ENCODE measurements around the gene CCDC144A.
"Not testable (repeated sequence)": the region's sequence is repeated elsewhere in the genome, so short reads cannot be mapped to it uniquely, and the experiment has no call there.

Gene CCDC144A

DNA sequence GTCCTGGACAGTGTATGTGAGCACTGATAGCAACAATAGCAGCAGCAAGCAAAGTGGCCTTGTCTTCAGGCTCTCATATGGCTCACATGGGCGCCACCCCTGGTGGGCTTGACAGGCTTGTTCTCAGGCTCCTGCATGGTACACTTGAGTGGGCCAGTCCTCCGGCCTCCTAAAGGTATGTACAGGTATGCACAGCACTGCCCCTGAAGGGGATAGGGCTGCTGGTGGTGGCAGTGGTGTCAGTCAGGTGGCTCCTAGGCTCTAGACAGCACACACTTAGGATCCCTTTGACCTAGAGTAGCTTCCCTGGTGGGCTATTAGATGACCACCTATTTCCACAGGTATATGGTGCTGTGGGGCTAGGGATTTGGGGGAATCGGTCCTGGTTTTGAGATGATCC is 67.5 kb downstream of the CCDC144A start:
- DNase-seq (ENCODE audit: low read depth in 2 of 2) = not testable (repeated sequence)

DNA sequence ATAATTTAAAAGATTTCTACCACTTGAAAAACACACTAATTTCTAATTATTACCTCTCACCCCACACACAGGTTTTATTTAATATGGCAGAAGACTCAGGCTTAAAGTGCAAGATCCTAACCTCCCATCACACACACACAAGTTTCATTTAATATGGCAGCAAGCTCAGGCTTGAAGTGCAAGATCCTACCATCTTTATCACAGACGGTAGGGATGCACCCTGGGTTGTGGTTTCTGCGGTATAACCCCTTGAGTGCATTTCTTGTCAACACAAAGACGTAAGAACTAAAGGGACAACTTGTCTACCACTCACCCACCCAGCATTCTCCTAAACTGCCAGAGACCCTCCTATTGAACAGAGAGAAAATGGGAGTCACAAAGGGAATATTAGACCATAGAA is 68.1 kb downstream of the CCDC144A start:
- DNase-seq (ENCODE audit: low read depth in 2 of 2) = not testable (repeated sequence)

GRCh38 chr17:16768290-16769175 is 78.5 kb downstream of the CCDC144A start:
- not testable (repeated sequence) for DNase-seq (ENCODE audit: low read depth in 2 of 2)

DNA sequence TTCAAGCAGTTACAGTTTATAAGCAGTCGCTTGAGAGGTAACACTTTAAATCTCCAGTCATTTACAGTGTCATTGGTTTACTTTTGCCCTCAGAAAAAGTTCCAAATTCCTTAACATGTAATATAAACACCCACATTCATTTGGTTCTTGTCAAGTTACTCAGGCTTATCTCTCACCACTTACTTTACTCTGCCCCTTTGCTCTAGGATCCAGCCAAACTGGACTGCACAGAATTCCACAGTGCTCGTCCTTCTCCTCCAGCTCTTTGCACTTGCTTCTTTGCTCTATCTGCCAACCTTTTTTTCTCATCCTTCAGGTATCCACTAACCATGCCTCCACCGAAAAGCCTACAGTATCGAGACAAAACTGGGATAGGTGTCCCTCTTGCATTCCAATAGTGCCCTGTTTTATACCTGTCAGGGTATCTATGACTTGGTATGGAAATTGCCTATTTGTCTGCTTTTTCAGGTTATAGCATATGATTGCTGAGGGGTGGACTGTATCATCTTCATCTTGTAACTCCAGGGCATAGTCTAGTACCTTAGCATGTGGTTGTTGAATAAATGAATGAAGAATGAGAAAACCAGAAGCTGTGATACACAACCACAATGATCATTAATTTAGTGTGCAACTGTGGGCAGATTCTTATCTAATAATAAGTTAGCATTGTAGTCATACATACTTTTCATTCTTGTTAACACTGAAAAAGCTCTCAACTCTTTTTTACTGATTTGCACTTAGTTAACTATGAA is 82.5 kb downstream of the CCDC144A start:
- not testable (repeated sequence) for DNase-seq (ENCODE audit: low read depth in 2 of 2)

GRCh38 chr17:16773146-16773522 is 83.1 kb downstream of the CCDC144A start:
- DNase-seq (ENCODE audit: low read depth in 2 of 2) = not testable (repeated sequence)

GRCh38 chr17:16787851-16788250 is 97.8 kb downstream of the CCDC144A start:
- DNase-seq (ENCODE audit: low read depth in 2 of 2) = not testable (repeated sequence)

DNA sequence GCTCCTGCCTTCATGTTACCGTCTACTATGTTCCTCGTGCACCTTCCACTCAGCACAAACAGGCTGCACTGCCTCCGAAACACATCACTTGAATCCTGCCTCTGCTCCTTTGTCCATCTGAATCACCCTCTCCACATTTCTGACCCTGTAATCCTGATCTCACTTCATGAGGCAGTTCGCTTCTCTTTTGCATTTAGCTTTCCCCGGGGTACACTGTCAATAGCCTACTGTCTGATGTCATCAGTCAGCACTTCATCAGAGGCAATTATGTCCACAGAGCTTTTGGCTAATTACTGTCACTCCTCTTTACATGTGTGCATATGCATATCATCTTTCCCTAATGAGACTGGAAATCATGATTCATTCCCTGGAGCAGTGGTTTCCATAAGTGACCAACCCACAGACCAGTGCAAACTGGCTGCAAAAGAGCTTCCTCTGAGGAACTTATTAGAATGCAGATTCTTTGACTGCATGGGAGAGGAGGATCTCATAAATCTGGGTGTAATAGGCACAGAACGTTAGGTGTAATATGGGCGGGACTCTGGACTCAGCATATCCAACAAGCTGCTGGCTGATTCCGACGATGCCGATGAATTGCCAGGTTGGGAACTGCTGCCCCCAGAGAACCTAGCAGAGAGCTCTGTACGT is 99.0 kb downstream of the CCDC144A start:
- not testable (repeated sequence) for DNase-seq (ENCODE audit: low read depth in 2 of 2)

DNA sequence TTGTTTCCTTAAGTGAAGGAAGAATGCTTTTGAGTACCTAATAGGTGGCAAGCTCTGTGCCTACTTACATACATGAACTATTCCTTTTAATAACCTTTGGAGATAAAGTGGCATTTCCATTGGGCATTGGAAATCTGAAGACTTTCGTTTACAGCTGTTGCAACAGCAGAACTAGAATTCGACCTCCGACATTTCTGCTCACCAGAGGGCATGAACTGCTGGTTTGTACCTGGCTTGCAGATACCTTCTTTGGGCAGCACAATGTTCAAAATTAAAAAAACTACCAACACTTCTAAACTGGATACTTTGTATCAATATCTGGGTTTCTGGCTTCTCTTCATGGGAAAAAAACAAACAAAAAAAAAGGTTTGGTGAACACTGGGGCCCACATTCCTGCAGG is 99.6 kb downstream of the CCDC144A start:
- DNase-seq (ENCODE audit: low read depth in 2 of 2) = not testable (repeated sequence)

DNA sequence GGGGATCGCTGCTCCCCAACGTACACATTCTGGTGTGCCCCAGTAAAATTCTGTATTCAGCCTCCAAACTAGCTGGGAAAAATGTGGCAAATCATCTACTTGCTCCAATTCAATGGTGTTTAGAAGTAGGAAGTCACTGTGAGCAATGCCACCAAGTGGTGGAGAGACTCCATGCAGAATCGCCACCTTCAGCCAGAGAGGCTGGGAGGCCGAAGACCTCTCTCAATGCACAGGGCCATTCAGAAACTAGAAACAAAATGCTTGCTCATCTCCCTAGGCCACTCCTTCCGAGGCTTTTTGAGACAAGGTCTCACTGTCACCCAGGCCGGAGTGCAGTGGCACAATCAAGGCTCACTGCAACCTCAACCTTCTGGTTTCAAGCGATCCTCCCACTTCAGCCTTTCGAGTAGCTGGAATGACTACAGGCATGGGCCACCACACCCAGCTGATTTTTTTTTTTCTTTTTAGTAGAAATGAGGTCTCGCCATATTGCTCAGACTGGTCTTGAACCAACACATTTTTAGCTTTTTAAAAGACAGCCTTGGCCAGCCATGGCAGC is 100.4 kb downstream of the CCDC144A start:
- DNase-seq (ENCODE audit: low read depth in 2 of 2) = not testable (repeated sequence)

DNA sequence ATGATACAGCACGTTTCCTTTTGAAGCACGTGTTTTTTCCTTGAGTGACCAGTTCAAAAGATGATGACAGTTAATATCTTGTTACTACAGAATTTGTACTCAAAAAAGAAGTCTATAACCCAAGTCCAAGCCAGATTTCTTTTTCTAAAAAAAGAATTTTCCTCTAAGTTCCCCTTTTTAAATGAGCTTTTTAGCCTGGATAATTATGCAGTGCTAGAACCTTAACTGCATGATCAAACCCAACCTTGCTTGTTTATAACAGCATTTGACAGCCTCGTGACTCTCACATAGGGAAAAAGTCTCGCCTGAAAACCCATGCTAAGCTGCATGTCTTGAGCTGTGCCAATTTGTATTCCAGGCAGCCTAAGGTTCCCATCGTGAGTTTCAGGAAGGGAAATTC is 104.2 kb downstream of the CCDC144A start:
- not testable (repeated sequence) for DNase-seq (ENCODE audit: low read depth in 2 of 2)

DNA sequence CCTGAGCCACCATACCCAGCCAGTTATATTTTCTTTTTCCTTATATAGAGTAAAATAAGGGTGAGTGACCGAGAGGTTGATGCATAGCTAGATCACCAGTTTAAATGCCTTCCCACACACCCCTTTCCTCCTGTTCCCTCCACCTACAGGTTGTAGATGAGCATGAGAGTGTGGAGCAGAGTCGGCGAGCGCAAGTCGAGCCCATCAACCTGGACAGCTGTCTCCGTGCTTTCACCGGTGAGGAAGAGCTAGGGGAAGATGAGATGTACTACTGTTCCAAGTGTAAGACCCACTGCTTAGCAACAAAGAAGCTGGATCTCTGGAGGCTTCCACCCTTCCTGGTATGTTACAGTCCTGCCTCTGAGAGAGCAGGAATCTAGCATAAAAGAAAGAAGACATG is 105.9 kb downstream of the CCDC144A start:
- DNase-seq (ENCODE audit: low read depth in 2 of 2) = not testable (repeated sequence)

- DNase-seq (ENCODE audit: low read depth in 2 of 2) = not testable (repeated sequence)
Measured at GRCh38 chr17:16804851-16805250, 114.8 kb downstream of the CCDC144A start.

GRCh38 chr17:16806599-16806998 is 116.6 kb downstream of the CCDC144A start:
- not testable (repeated sequence) for DNase-seq (ENCODE audit: low read depth in 2 of 2)

DNA sequence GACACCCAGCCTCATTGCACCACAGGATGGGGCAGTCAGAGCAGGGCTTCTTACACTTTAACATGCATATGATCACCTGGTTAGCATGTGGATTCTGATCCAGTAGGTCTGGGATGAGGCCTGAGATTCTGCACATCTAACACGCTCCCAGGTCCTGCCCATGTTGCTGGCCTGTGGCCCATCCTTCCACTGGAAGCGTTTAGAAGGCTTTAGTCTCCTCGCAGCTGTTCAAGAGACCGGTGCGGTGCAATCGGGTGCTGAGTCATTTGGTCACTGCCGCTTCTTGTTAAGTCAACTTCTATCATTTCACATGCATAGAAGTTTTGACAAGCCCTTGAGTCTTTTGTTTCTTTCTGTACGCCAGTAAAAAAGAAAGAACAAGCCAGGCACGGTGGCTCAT is 117.6 kb downstream of the CCDC144A start:
- DNase-seq (ENCODE audit: low read depth in 2 of 2) = not testable (repeated sequence)

DNA sequence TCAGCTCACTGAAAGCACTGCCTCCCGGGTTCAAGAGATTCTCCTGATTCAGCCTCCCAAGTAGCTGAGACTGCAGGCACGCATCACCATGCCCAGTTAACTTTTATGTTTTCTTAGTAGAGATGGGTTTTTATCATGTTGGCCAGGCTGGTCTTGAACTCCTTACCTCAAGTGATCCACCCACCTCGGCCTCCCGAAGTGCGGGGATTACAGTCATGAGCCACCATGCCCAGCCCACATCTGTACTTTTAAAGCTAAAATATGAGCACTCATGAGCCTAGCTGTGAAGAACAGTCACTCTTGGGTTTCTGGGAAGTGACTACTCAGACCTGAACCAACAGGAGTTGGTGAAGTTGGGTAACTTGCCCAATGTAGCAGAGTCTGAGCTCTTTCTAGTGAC is 120.2 kb downstream of the CCDC144A start:
- not testable (repeated sequence) for DNase-seq (ENCODE audit: low read depth in 2 of 2)

GRCh38 chr17:16812126-16812525 is 122.1 kb downstream of the CCDC144A start:
- not testable (repeated sequence) for DNase-seq (ENCODE audit: low read depth in 2 of 2)

DNA sequence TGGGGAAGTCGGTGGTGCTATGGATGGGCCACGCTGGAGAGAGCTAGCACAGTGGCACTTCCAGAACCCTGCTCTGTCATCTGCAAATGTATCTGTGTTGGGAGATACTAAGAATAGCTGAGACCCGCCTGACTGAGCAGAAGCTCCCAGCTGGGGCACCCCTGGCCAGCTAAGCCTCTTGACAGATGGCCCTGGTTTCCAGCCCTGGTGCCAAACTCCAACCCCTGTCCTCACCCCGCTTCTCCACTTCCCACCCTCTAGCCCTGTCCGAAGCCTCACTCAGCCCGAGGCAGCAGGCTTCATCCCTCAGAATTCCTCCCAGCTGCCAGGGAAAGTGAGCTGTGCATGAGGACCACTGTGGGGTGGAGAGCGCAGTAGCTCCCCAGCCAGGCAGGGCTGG is 124.4 kb downstream of the CCDC144A start:
- no peak for DNase-seq (ENCODE audit: low read depth in 2 of 2)

GRCh38 chr17:16817201-16817600 is 127.2 kb downstream of the CCDC144A start:
- DNase-seq (ENCODE audit: low read depth in 2 of 2) = no peak

- DNase-seq (ENCODE audit: low read depth in 2 of 2) = not testable (repeated sequence)
Measured at GRCh38 chr17:16817940-16818339, 127.9 kb downstream of the CCDC144A start.

GRCh38 chr17:16818340-16818739 is 128.3 kb downstream of the CCDC144A start:
- DNase-seq (ENCODE audit: low read depth in 2 of 2) = no peak

- DNase-seq (ENCODE audit: low read depth in 2 of 2) = no peak
Measured at GRCh38 chr17:16818821-16819683, 129.0 kb downstream of the CCDC144A start.

Measured in stimulated activated CD4-positive, alpha-beta T cell treated with anti-CD3 and anti-CD28 coated beads, Interleukin-1b, Interleukin-23, amount 100 ng/mL, for 4 hours (primary cell).